ENCODE data around the gene HMGCLL1. TPM values are rescaled to one million over a fixed set of nuclear protein-coding genes. Genes with fewer than 3 reads are reported as not detected.

Gene HMGCLL1
- total RNA-seq, 1 experiment from 2014 or later, result 0.39 TPM

DNA sequence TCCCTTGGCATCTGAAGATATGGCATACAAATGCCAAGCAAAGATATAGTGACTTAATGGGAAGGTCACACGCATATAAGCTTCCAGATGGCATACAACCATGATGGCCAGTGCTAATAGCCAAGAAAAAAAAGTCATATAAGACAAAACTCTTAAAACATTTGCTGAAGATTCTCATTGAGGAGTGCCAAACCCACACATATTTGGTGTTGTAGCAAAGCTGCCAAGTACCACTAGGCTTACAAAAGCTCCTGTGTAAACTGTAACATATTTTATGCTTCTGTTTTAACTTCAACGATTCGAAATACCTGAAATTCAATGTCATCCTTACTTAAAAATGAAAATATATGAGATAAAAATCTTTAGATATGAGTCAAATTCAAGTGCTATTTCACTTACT, 123.0 kb downstream of the HMGCLL1 start:
- Histone ChIP-seq H3K9me2 (ENCODE audit: insufficient read depth) (no peaks in the 10 kb centered on the region), H3K36me3 (ENCODE audit: low read depth) (no peaks in the 10 kb centered on the region), H3K4me2 (no peak overlapping the region), H3K4me1 (replicated peaks; ENCODE audit: insufficient read depth) (no peaks in the 10 kb centered on the region), H3F3A (ENCODE audit: insufficient read depth, low read depth) (no peaks in the 10 kb centered on the region), H3K4me3 (no peak overlapping the region), H3K79me2 (ENCODE audit: low read depth) (no peaks in the 10 kb centered on the region), H3K27me3 (ENCODE audit: insufficient read depth, low read depth) (no peaks in the 10 kb centered on the region), H3K27ac (no peak overlapping the region), H4K20me1 (ENCODE audit: insufficient read depth) (no peaks in the 10 kb centered on the region), H2AFZ (no peak overlapping the region), H3K9me3 (ENCODE audit: insufficient read depth, low read depth) (no peaks in the 10 kb centered on the region)
- no peak for DNase-seq
- CTCF ChIA-PET, result no interaction called here
- TF ChIP-seq, protein P1, sequence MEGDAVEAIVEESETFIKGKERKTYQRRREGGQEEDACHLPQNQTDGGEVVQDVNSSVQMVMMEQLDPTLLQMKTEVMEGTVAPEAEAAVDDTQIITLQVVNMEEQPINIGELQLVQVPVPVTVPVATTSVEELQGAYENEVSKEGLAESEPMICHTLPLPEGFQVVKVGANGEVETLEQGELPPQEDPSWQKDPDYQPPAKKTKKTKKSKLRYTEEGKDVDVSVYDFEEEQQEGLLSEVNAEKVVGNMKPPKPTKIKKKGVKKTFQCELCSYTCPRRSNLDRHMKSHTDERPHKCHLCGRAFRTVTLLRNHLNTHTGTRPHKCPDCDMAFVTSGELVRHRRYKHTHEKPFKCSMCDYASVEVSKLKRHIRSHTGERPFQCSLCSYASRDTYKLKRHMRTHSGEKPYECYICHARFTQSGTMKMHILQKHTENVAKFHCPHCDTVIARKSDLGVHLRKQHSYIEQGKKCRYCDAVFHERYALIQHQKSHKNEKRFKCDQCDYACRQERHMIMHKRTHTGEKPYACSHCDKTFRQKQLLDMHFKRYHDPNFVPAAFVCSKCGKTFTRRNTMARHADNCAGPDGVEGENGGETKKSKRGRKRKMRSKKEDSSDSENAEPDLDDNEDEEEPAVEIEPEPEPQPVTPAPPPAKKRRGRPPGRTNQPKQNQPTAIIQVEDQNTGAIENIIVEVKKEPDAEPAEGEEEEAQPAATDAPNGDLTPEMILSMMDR (conservative IDR thresholded peaks at IDR 0.05), result no peak
- BruUV-seq (replicated peaks), result no TSS peak
- intact Hi-C loops (cut with micrococcal nuclease; ENCODE audit: unreplicated experiment), result no loop called here
- POLR2A ChIA-PET (ENCODE audit: unreplicated experiment), result no interaction called here

DNA sequence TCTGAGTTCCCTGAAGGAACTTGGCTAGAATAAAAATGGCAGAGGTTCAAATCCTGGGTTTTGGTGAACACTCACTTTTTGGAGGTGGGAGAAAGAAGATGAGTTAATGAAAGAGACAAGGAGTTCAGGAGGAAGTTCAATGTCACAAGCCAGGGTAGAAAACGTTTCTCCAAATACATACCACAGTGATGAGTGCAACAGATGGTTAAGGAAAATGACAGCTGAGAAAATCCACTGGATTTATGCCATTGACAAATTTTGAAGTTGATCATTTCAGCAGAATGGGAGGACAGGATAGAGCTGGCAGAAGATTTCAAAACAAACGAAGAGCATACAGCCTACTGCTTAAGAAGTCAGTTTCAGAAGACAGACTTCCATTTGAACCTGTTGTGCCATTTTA, 129.0 kb downstream of the HMGCLL1 start:
- Histone ChIP-seq H3K4me3 (no peak overlapping the region), H3K9me3 (ENCODE audit: insufficient read depth, low read depth) (no peaks in the 10 kb centered on the region), H3K79me2 (ENCODE audit: low read depth) (no peaks in the 10 kb centered on the region), H3K4me2 (no peak overlapping the region), H3K27ac (no peak overlapping the region), H3K4me1 (replicated peaks; ENCODE audit: insufficient read depth) (no peaks in the 10 kb centered on the region), H2AFZ (no peak overlapping the region), H4K20me1 (ENCODE audit: insufficient read depth) (no peaks in the 10 kb centered on the region), H3K9me2 (ENCODE audit: insufficient read depth) (no peaks in the 10 kb centered on the region), H3K36me3 (ENCODE audit: low read depth) (no peaks in the 10 kb centered on the region), H3K27me3 (ENCODE audit: insufficient read depth, low read depth) (no peaks in the 10 kb centered on the region), H3F3A (ENCODE audit: insufficient read depth, low read depth) (no peaks in the 10 kb centered on the region)
- POLR2A ChIA-PET (ENCODE audit: unreplicated experiment), result no interaction called here
- CTCF ChIA-PET, result no interaction called here
- DNase-seq, result no peak
- no TSS peak for BruUV-seq (replicated peaks)
- TF ChIP-seq EZH2 (IDR thresholded peaks at IDR 0.05; ENCODE audit: low read depth), result no peak
- TF ChIP-seq, protein P1 (conservative IDR thresholded peaks at IDR 0.05), result no peak
- intact Hi-C loops (cut with micrococcal nuclease; ENCODE audit: unreplicated experiment), result no loop called here

DNA sequence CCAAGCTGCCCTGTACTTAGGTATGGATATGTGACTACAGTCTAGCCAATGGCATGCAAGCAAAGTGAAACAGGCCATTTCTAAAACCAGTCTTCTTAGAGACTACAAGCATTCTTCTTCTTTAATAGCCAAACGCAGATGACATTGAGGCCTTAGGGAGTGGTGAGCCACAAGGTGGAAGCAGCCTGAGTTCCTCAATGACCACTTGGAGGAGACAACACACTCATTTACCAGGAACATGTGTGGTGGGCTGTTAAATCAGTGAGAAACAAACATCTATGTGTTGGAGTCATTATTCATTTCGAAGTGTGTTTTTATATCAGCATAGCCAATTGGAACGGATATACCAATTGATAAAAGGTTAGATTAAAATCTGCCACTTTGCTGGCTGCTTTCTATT, 129.8 kb downstream of the HMGCLL1 start:
- H3K36me3 ChIP-seq (ENCODE audit: low read depth), result no peaks in the 10 kb centered on the region
- TF ChIP-seq, protein P1 (conservative IDR thresholded peaks at IDR 0.05), result no peak
- TF ChIP-seq EZH2 (IDR thresholded peaks at IDR 0.05; ENCODE audit: low read depth), result no peak
- CTCF ChIA-PET, result no interaction called here
- H3K27me3 ChIP-seq (ENCODE audit: insufficient read depth, low read depth), result no peaks in the 10 kb centered on the region
- DNase-seq, result no peak
- H3K27ac ChIP-seq, result no peak overlapping the region
- H4K20me1 ChIP-seq (ENCODE audit: insufficient read depth), result no peaks in the 10 kb centered on the region
- no peaks in the 10 kb centered on the region for H3K79me2 ChIP-seq (ENCODE audit: low read depth)
- H3K4me2 ChIP-seq, result no peak overlapping the region
- no peaks in the 10 kb centered on the region for H3K9me2 ChIP-seq (ENCODE audit: insufficient read depth)
- H3K9me3 ChIP-seq (ENCODE audit: insufficient read depth, low read depth), result no peaks in the 10 kb centered on the region
- POLR2A ChIA-PET (ENCODE audit: unreplicated experiment), result no interaction called here
- intact Hi-C loops (cut with micrococcal nuclease; ENCODE audit: unreplicated experiment), result loop anchor here (5.0 kb wide), 1 partner anchor 172 kb away; no protein-coding TSS in a partner anchor
- H3K4me1 ChIP-seq (replicated peaks; ENCODE audit: insufficient read depth), result no peaks in the 10 kb centered on the region
- no TSS peak for BruUV-seq (replicated peaks)
- H3K4me3 ChIP-seq, result no peak overlapping the region
- no peak overlapping the region for H2AFZ ChIP-seq
- no peaks in the 10 kb centered on the region for H3F3A ChIP-seq (ENCODE audit: insufficient read depth, low read depth)

Measured in PC-9 (cell line).